Measurements from ENCODE around the gene LRRC63. TPM values are rescaled to one million over a fixed set of nuclear protein-coding genes. Genes with fewer than 3 reads are reported as not detected.

The LRRC63 gene
- polyA plus RNA-seq, 3 donors, result 0.36 TPM; not detected in 2

GRCh38 chr13:46310066-46310465 lies 98.3 kb downstream of the LRRC63 start:
- no peaks in the 10 kb centered on the region for H4K20me1 ChIP-seq (ENCODE audit: insufficient read depth, low read length)
- intact Hi-C loops (cut with micrococcal nuclease), result no loop called here
- H3K79me2 ChIP-seq (ENCODE audit: insufficient read depth, low read length), result no peaks in the 10 kb centered on the region
- peaks cover 27 to 29% of the 10 kb centered on the region in 2 donors for H3K4me1 ChIP-seq (ENCODE audit: control insufficient read depth in 1 of 2, insufficient read depth in 2 of 2, low read length in 2 of 2)
- peaks cover 0 to 4% (median 0%) of the 10 kb centered on the region in 3 donors for H3K27me3 Mint-ChIP-seq (ENCODE audit: low read depth in 3 of 3)
- peaks cover 34% of the 10 kb centered on the region for H3K4me1 Mint-ChIP-seq
- peaks cover 5 to 23% (median 14%) of the 10 kb centered on the region in 7 donors for H3K9me3 Mint-ChIP-seq
- H3K4me3 Mint-ChIP-seq, result no peak overlapping the region
- peaks cover 6 to 9% of the 10 kb centered on the region in 2 donors for H3K36me3 Mint-ChIP-seq
- H3K36me3 ChIP-seq (replicated peaks in 1 of 2; ENCODE audit: control insufficient read depth in 1 of 2, insufficient read depth in 2 of 2, low read length in 2 of 2), result no peaks in the 10 kb centered on the region
- WGBS (ENCODE audit: insufficient coverage), result no CpG with 5 or more reads among the region's 1 CpG
- no peak for TF ChIP-seq CTCF (IDR thresholded peaks at IDR 0.05)
- H2AFZ ChIP-seq (ENCODE audit: insufficient read depth, low read depth, low read length, poor library complexity, severe bottlenecking), result no peak overlapping the region
- no peak overlapping the region for H3K9ac ChIP-seq (ENCODE audit: insufficient read depth, low read length, poor library complexity, severe bottlenecking)
- H3K9me3 ChIP-seq (replicated peaks in 1 of 2; ENCODE audit: control insufficient read depth in 1 of 2, insufficient read depth in 1 of 2, low read length in 2 of 2), result peaks cover 0 to 6% of the 10 kb centered on the region in 2 donors
- H3K27ac Mint-ChIP-seq, result peak overlapping the region in 2 of 7 donors; percentile 6 to 74
- H3K27me3 ChIP-seq (ENCODE audit: control insufficient read depth in 2 of 2, insufficient read depth in 2 of 2, low read length in 2 of 2), result no peaks in the 10 kb centered on the region
- no peak overlapping the region for H3K4me3 ChIP-seq (replicated peaks in 1 of 3; ENCODE audit: low read depth in 2 of 3, low read length in 3 of 3)
- H3K27ac ChIP-seq (ENCODE audit: low read depth in 1 of 2, low read length in 2 of 2), result no peak overlapping the region
- peak in 2 of 3 donors; percentile 12 to 32 for DNase-seq
- no peak overlapping the region for H3K4me2 ChIP-seq (replicated peaks; ENCODE audit: extremely low read depth, low read length, poor library complexity, severe bottlenecking)

GRCh38 chr13:46311217-46311616 lies 99.5 kb downstream of the LRRC63 start:
- H3K4me1 ChIP-seq (ENCODE audit: control insufficient read depth in 1 of 2, insufficient read depth in 2 of 2, low read length in 2 of 2), result peaks cover 29 to 30% of the 10 kb centered on the region in 2 donors
- Mint-ChIP-seq H3K27me3 (ENCODE audit: low read depth in 3 of 3) (peaks cover 0 to 4% (median 0%) of the 10 kb centered on the region in 3 donors), H3K9me3 (peaks cover 5 to 23% (median 14%) of the 10 kb centered on the region in 7 donors), H3K27ac (no peak overlapping the region), H3K4me3 (no peak overlapping the region), H3K36me3 (peaks cover 9% of the 10 kb centered on the region in 2 donors), H3K4me1 (peaks cover 38% of the 10 kb centered on the region)
- intact Hi-C loops (cut with micrococcal nuclease), result no loop called here
- no peak overlapping the region for H3K4me2 ChIP-seq (replicated peaks; ENCODE audit: extremely low read depth, low read length, poor library complexity, severe bottlenecking)
- no peak overlapping the region for H3K9ac ChIP-seq (ENCODE audit: insufficient read depth, low read length, poor library complexity, severe bottlenecking)
- TF ChIP-seq CTCF (IDR thresholded peaks at IDR 0.05), result no peak
- no peaks in the 10 kb centered on the region for H3K79me2 ChIP-seq (ENCODE audit: insufficient read depth, low read length)
- no peaks in the 10 kb centered on the region for H3K27me3 ChIP-seq (ENCODE audit: control insufficient read depth in 2 of 2, insufficient read depth in 2 of 2, low read length in 2 of 2)
- H3K4me3 ChIP-seq (replicated peaks in 1 of 3; ENCODE audit: low read depth in 2 of 3, low read length in 3 of 3), result no peak overlapping the region
- no peak for DNase-seq
- no CpG with 5 or more reads among the region's 2 CpGs for WGBS (ENCODE audit: insufficient coverage)
- no peaks in the 10 kb centered on the region for H4K20me1 ChIP-seq (ENCODE audit: insufficient read depth, low read length)
- no peaks in the 10 kb centered on the region for H3K36me3 ChIP-seq (replicated peaks in 1 of 2; ENCODE audit: control insufficient read depth in 1 of 2, insufficient read depth in 2 of 2, low read length in 2 of 2)
- H3K27ac ChIP-seq (ENCODE audit: low read depth in 1 of 2, low read length in 2 of 2), result no peak overlapping the region
- H3K9me3 ChIP-seq (replicated peaks in 1 of 2; ENCODE audit: control insufficient read depth in 1 of 2, insufficient read depth in 1 of 2, low read length in 2 of 2), result peaks cover 0 to 6% of the 10 kb centered on the region in 2 donors
- no peak overlapping the region for H2AFZ ChIP-seq (ENCODE audit: insufficient read depth, low read depth, low read length, poor library complexity, severe bottlenecking)

Data from CD14-positive monocyte (primary cell).